Measurements from ENCODE around the gene EFNB3. TPM values are rescaled to one million over a fixed set of nuclear protein-coding genes. Genes with fewer than 3 reads are reported as not detected.

Gene EFNB3
- under 0.01 and 0.12 TPM in 2 replicates for total RNA-seq

GRCh38 chr17:7704601-7705268 lies at the start of gene EFNB3:
EFNB3 (plus strand) TSS chr17:7705202; CDS start chr17:7705599, 397 bp downstream.

GRCh38 chr17:7687072-7687907 lies 17.7 kb upstream of the EFNB3 start, which contains the start of gene TP53:
TP53 (minus strand) TSS chr17:7687490; CDS start chr17:7676594, 10,896 bp downstream.

GRCh38 chr17:7687908-7688807 lies 16.8 kb upstream of the EFNB3 start, which contains the start of gene WRAP53:
WRAP53 (plus strand) TSS chr17:7688477; CDS start chr17:7688649, 172 bp downstream.

GRCh38 chr17:7716901-7717755 lies 12.1 kb downstream of the EFNB3 start, which contains the start of gene DNAH2:
DNAH2 (plus strand) TSS chr17:7717744; CDS start chr17:7719735, 1,991 bp downstream.

Other genes starting within 250 kb of the EFNB3 start
- 18.2 and 23.6 TPM in 2 replicates for gene ZBTB4, start 225.6 kb upstream of the EFNB3 start, total RNA-seq
- gene SLC35G6, start 223.8 kb upstream of the EFNB3 start, total RNA-seq: not detected in 2 replicates
- 98.6 and 101 TPM in 2 replicates for gene POLR2A, start 220.8 kb upstream of the EFNB3 start, total RNA-seq
- gene TNFSF12, start 156.1 kb upstream of the EFNB3 start, total RNA-seq: 9.2 and 21.8 TPM in 2 replicates
- gene TNFSF13, start 146.5 kb upstream of the EFNB3 start, total RNA-seq: 3.4 and 4.1 TPM in 2 replicates
- gene SENP3, start 143.3 kb upstream of the EFNB3 start, total RNA-seq: 55.3 and 71.7 TPM in 2 replicates
- 47.7 and 75.6 TPM in 2 replicates for gene CD68, start 125.6 kb upstream of the EFNB3 start, total RNA-seq
- gene MPDU1, start 121.3 kb upstream of the EFNB3 start, total RNA-seq: 41.5 and 57.2 TPM in 2 replicates
- gene SOX15, start 115.1 kb upstream of the EFNB3 start, total RNA-seq: 0.19 and 0.26 TPM in 2 replicates
- gene FXR2, start 90.3 kb upstream of the EFNB3 start, total RNA-seq: 45.9 and 56.7 TPM in 2 replicates
- gene SAT2, start 77.4 kb upstream of the EFNB3 start, total RNA-seq: 45.6 and 50.5 TPM in 2 replicates
- gene SHBG, start 75.1 kb upstream of the EFNB3 start, total RNA-seq: 0.26 and 0.50 TPM in 2 replicates
- gene ATP1B2, start 54.3 kb upstream of the EFNB3 start, total RNA-seq: under 0.01 TPM in 2 replicates
- gene TP53, start 17.7 kb upstream of the EFNB3 start, total RNA-seq: 14.1 and 19.5 TPM in 2 replicates
- 3.3 and 4.9 TPM in 2 replicates for gene WRAP53, start 16.7 kb upstream of the EFNB3 start, total RNA-seq
- 0.12 and 0.13 TPM in 2 replicates for gene DNAH2, start 12.5 kb downstream of the EFNB3 start, total RNA-seq
- 3.6 and 3.9 TPM in 2 replicates for gene KDM6B, start 129.0 kb downstream of the EFNB3 start, total RNA-seq
- 0.37 and 0.40 TPM in 2 replicates for gene TMEM88, start 149.9 kb downstream of the EFNB3 start, total RNA-seq
- gene NAA38, start 152.4 kb downstream of the EFNB3 start, total RNA-seq: 92.8 and 145 TPM in 2 replicates
- 9.4 and 9.9 TPM in 2 replicates for gene CYB5D1, start 152.8 kb downstream of the EFNB3 start, total RNA-seq
- 135 and 146 TPM in 2 replicates for gene CHD3, start 183.6 kb downstream of the EFNB3 start, total RNA-seq
- 0.87 and 3.7 TPM in 2 replicates for gene RNF227, start 211.1 kb downstream of the EFNB3 start, total RNA-seq
- gene KCNAB3, start 224.7 kb downstream of the EFNB3 start, total RNA-seq: 0.13 and 0.25 TPM in 2 replicates
- gene TRAPPC1, start 226.7 kb downstream of the EFNB3 start, total RNA-seq: 51.5 and 60.6 TPM in 2 replicates
- gene CNTROB, start 227.0 kb downstream of the EFNB3 start, total RNA-seq: 21.5 and 30.1 TPM in 2 replicates